ENCODE data around the gene VARS2. TPM values are rescaled to one million over a fixed set of nuclear protein-coding genes. Genes with fewer than 3 reads are reported as not detected.

Gene VARS2
- total and polyA plus RNA-seq, 2 donors (not counting 3 experiments of a cell fraction or from before 2014, with no cell fraction given) = 17.8 to 34.3 TPM

DNA sequence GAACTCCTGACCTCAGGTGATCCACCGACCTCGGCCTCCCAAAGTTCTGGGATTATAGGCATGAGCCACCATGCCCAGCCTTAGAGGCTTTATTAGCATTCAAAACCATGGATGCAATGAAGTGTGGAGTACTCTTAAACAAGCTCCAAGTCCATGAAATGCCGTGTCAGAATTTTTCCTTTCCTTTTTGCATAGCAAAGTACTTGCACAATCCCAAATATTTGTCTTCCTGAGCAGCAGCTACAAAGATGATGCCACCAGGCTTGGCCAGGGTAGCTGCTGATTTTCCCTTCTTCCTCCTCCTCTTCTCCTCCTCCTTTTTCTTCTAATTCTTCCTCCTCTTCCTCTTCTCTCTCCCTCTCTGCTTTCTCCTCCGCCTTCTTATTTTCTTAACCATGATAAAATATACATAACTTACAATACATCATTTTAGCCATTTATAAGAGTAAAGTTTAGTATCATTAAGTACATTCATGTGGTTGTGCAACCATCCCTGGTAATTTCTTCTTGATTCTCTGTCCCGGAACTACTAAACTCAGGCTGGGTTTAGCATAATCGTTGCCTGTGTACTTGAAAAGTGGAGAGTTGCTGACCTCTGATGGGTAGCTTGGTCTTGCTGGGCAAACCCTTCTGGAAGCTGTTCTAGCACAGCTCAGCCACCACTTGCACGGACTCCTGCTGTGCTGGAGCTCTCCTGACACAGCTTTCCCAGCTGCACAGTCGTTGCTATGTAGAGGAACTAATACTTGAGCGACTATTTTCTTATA is 47.1 kb downstream of the VARS2 start:
- no peak overlapping the region for H3K4me3 ChIP-seq (replicated peaks in 1 of 3; ENCODE audit: insufficient read depth in 1 of 3, low read depth in 1 of 3, low read length in 3 of 3)
- DNase-seq (ENCODE audit: low read depth, low spot score) (no peak), FAIRE-seq (no peak)
- POLR2A ChIA-PET = no interaction called here
- H2AFZ ChIP-seq (ENCODE audit: low read depth, low read length) = no peak overlapping the region
- peaks cover 27 to 32% of the 10 kb centered on the region in 2 experiments for H3K27me3 ChIP-seq (ENCODE audit: control insufficient read depth in 2 of 2, insufficient read depth in 2 of 2, low read length in 2 of 2)
- H3K27ac ChIP-seq (ENCODE audit: insufficient read depth, low read depth, low read length) = no peak overlapping the region
- CTCF ChIA-PET = interaction anchor here (0.8 to 1.4 kb wide), 2 partner anchors 29 to 119 kb away, joined by 3 read pairs; no protein-coding TSS in a partner anchor
- dilution Hi-C loops (cut with MboI; ENCODE audit: extremely low pct_ligation_motif_present, low sequenced_read_pairs) (no loop called here), intact Hi-C loops (cut with micrococcal nuclease) (no loop called here)
- no peak overlapping the region for H3K9ac ChIP-seq (replicated peaks; ENCODE audit: extremely low read depth, insufficient read depth, low read length)
- H3K9me1 ChIP-seq (replicated peaks; ENCODE audit: control insufficient read depth, extremely low read depth, insufficient read depth, low read length) = no peaks in the 10 kb centered on the region
- no peaks in the 10 kb centered on the region for H3K36me3 ChIP-seq (ENCODE audit: control insufficient read depth in 2 of 2, extremely low read depth in 1 of 2, insufficient read depth in 2 of 2, low read length in 2 of 2)
- no peaks in the 10 kb centered on the region for H3K9me3 ChIP-seq (replicated peaks; ENCODE audit: control insufficient read depth, insufficient read depth, low read length)
- no peak for TF ChIP-seq FOS (IDR thresholded peaks at IDR 0.05; ENCODE audit: borderline replicate concordance, insufficient read depth, low read length)
- TF ChIP-seq POLR2A (IDR thresholded peaks at IDR 0.05; ENCODE audit: low read depth, low read length) = no peak
- no peak for TF ChIP-seq GATA2 (IDR thresholded peaks at IDR 0.05; ENCODE audit: insufficient read depth, insufficient read length, low read depth, low read length)
- TF ChIP-seq EZH2 (IDR thresholded peaks at IDR 0.05; ENCODE audit: borderline replicate concordance, low read depth, low read length, severe bottlenecking) = no peak
- no peak for TF ChIP-seq JUN (IDR thresholded peaks at IDR 0.05; ENCODE audit: borderline replicate concordance, insufficient read depth, insufficient read length, low read depth)
- TF ChIP-seq MYC (IDR thresholded peaks at IDR 0.05; ENCODE audit: low read depth, low read length) = no peak
- BruUV-seq (replicated peaks) = no TSS peak
- no peaks in the 10 kb centered on the region for H3K4me1 ChIP-seq (ENCODE audit: control insufficient read depth, extremely low read depth, insufficient read depth, low read length)
- no peaks in the 10 kb centered on the region for H4K20me1 ChIP-seq (replicated peaks; ENCODE audit: control insufficient read depth, extremely low read depth, insufficient read depth, low read length)
- H3K4me2 ChIP-seq (ENCODE audit: insufficient read depth, low read length) = no peak overlapping the region
- H3K79me2 ChIP-seq (ENCODE audit: control insufficient read depth, insufficient read depth, low read length) = no peaks in the 10 kb centered on the region

GRCh38 chr6:30962716-30963115 is 48.7 kb downstream of the VARS2 start:
- no peak for TF ChIP-seq POLR2A (IDR thresholded peaks at IDR 0.05; ENCODE audit: low read depth, low read length)
- no peak for TF ChIP-seq MYC (IDR thresholded peaks at IDR 0.05; ENCODE audit: low read depth, low read length)
- no peak for TF ChIP-seq GATA2 (IDR thresholded peaks at IDR 0.05; ENCODE audit: insufficient read depth, insufficient read length, low read depth, low read length)
- no peak for TF ChIP-seq EZH2 (IDR thresholded peaks at IDR 0.05; ENCODE audit: borderline replicate concordance, low read depth, low read length, severe bottlenecking)
- TF ChIP-seq, protein P1, sequence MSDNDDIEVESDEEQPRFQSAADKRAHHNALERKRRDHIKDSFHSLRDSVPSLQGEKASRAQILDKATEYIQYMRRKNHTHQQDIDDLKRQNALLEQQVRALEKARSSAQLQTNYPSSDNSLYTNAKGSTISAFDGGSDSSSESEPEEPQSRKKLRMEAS (IDR thresholded peaks at IDR 0.05; ENCODE audit: insufficient read depth, insufficient read length) = no peak
- no peak for TF ChIP-seq POLR2AphosphoS5 (IDR thresholded peaks at IDR 0.05; ENCODE audit: insufficient read depth, low read depth, low read length)
- H3K9me3 ChIP-seq (replicated peaks; ENCODE audit: control insufficient read depth, insufficient read depth, low read length) = no peaks in the 10 kb centered on the region
- no TSS peak for BruUV-seq (replicated peaks)
- H3K9me1 ChIP-seq (replicated peaks; ENCODE audit: control insufficient read depth, extremely low read depth, insufficient read depth, low read length) = no peaks in the 10 kb centered on the region
- dilution Hi-C loops (cut with MboI; ENCODE audit: extremely low pct_ligation_motif_present, low sequenced_read_pairs) (no loop called here), intact Hi-C loops (cut with micrococcal nuclease) (no loop called here)
- ChIA-PET CTCF (no interaction called here), POLR2A (no interaction called here)
- no peak overlapping the region for H3K4me2 ChIP-seq (ENCODE audit: insufficient read depth, low read length)
- FAIRE-seq (no peak), DNase-seq (ENCODE audit: low read depth, low spot score) (no peak)
- H3K4me1 ChIP-seq (ENCODE audit: control insufficient read depth, extremely low read depth, insufficient read depth, low read length) = no peaks in the 10 kb centered on the region
- no peak overlapping the region for H3K27ac ChIP-seq (ENCODE audit: insufficient read depth, low read depth, low read length)
- H4K20me1 ChIP-seq (replicated peaks; ENCODE audit: control insufficient read depth, extremely low read depth, insufficient read depth, low read length) = no peaks in the 10 kb centered on the region
- H3K36me3 ChIP-seq (ENCODE audit: control insufficient read depth in 2 of 2, extremely low read depth in 1 of 2, insufficient read depth in 2 of 2, low read length in 2 of 2) = no peaks in the 10 kb centered on the region
- H3K79me2 ChIP-seq (ENCODE audit: control insufficient read depth, insufficient read depth, low read length) = no peaks in the 10 kb centered on the region
- no peak overlapping the region for H3K4me3 ChIP-seq (replicated peaks in 1 of 3; ENCODE audit: insufficient read depth in 1 of 3, low read depth in 1 of 3, low read length in 3 of 3)
- peaks cover 13 to 16% of the 10 kb centered on the region in 2 experiments for H3K27me3 ChIP-seq (ENCODE audit: control insufficient read depth in 2 of 2, insufficient read depth in 2 of 2, low read length in 2 of 2)
- no peak overlapping the region for H2AFZ ChIP-seq (ENCODE audit: low read depth, low read length)
- no peak overlapping the region for H3K9ac ChIP-seq (replicated peaks; ENCODE audit: extremely low read depth, insufficient read depth, low read length)
